Activated naive CD4-positive, alpha-beta T cell treated with anti-CD3 and anti-CD28 coated beads for 36 hours (primary cell): ENCODE measurements around the gene KRT33B. TPM values are rescaled to one million over a fixed set of nuclear protein-coding genes. Genes with fewer than 3 reads are reported as not detected.

ENCODE experiments used
- CTCF ChIA-PET: fragments of 350-600 bp; sonication (Branson Sonifier 250); formaldehyde crosslinking; loops from one replicate; lab custom pipeline; 2021; ENCODE audit warnings: antibody characterized with exemption; lab: Charles Lee
- DNase-seq: peaks from one replicate; pipeline ENCODE4 v3.0.0-alpha.2; 2020
- H3K27ac Mint-ChIP-seq: one replicate; pipeline ENCODE4 v1.8.0; 2021; ENCODE audit warnings: mild to moderate bottlenecking, mixed read lengths
- H3K27me3 Mint-ChIP-seq: one replicate; pipeline ENCODE4 v1.8.0; 2021; ENCODE audit warnings: low read depth, mixed read lengths
- H3K36me3 Mint-ChIP-seq: one replicate; pipeline ENCODE4 v1.8.0; 2021; ENCODE audit warnings: low read depth, mixed read lengths
- H3K4me1 Mint-ChIP-seq: one replicate; pipeline ENCODE4 v1.8.0; 2021; ENCODE audit warnings: low read depth, mixed read lengths
- H3K4me3 Mint-ChIP-seq: one replicate; pipeline ENCODE4 v1.8.0; 2021; ENCODE audit warnings: mild to moderate bottlenecking, moderate library complexity, mixed read lengths
- H3K9me3 Mint-ChIP-seq: one replicate; pipeline ENCODE4 v1.8.0; 2021; ENCODE audit warnings: mixed read lengths
- intact Hi-C: fragments of 100-400 bp; cut with micrococcal nuclease; formaldehyde crosslinking; loops from one replicate; pipeline ENCODE4 v1.15.1; 2023
- total RNA-seq, 2 experiments: library from RNA; stranded (reverse); gene quantifications; one replicate each; pipeline ENCODE4 v1.2.3, GENCODE V29; 2021

Gene KRT33B
- total RNA-seq, 2 experiments from 2014 or later = not detected

DNA sequence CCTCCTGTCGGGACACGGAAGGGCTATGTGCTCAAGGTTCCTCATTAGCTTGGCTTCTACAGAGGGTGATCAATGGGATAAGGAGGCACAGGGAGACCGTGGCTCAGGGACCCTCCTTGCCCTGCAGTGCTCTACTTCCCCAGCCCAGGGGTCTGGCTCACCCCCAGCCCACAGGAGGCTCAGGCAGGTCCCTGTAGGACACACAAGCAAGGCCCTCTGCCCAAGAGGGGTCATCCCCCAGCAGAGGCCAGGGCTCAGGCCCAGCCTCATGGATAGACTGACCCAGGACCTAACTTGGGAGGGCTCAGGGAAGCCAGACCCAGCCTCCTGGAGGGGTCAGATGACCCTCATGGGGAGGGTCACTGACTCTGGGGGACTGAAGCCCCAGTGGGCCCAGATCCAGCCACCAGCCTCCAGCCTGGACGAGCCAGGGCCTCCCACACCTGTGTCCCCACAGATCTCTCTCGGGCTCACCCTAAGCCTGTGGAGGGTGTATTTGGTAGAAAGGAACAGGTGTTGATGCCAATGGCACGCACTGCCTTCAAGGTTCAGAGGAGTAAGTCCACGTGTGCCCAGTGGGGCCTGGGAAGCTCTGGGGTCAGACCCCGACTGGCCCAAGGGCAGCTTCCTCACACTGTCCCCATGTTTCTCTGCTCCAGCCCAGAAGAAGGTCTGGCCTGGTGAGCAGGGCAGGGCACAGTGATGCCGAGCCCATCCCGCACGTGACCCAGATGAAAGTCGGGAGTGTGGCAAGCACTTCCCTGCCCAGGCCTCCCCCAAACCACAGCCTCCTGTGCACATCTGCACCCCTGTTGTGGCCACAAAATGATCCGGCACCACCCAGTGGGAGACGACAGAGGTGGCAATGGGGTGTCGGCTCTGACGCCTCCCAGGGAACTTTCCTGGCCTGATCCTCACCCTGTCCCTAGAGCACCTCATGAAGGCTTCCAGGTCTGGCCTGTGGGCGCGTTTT is 43.2 kb downstream of the KRT33B start:
- intact Hi-C loops = loop anchor here (1.0 kb wide), 1 partner anchor 417 kb away; no protein-coding TSS in a partner anchor
- no peak overlapping the region for H3K4me3 Mint-ChIP-seq
- no peaks in the 10 kb centered on the region for H3K27me3 Mint-ChIP-seq
- H3K9me3 Mint-ChIP-seq = no peaks in the 10 kb centered on the region
- H3K36me3 Mint-ChIP-seq = no peaks in the 10 kb centered on the region
- no peak overlapping the region for H3K27ac Mint-ChIP-seq
- no peak for DNase-seq
- peaks cover 43% of the 10 kb centered on the region for H3K4me1 Mint-ChIP-seq
- CTCF ChIA-PET = no interaction called here

GRCh38 chr17:41325611-41326010 is 44.0 kb downstream of the KRT33B start:
- DNase-seq = no peak
- CTCF ChIA-PET = no interaction called here
- Mint-ChIP-seq H3K4me1 (peaks cover 43% of the 10 kb centered on the region), H3K27me3 (no peaks in the 10 kb centered on the region), H3K27ac (no peak overlapping the region), H3K9me3 (peaks cover 4% of the 10 kb centered on the region), H3K36me3 (no peaks in the 10 kb centered on the region), H3K4me3 (no peak overlapping the region)
- intact Hi-C loops = loop anchor here (1.0 kb wide), 1 partner anchor 416 kb away; no protein-coding TSS in a partner anchor

- Mint-ChIP-seq H3K4me1 (peaks cover 43% of the 10 kb centered on the region), H3K9me3 (peaks cover 7% of the 10 kb centered on the region), H3K27me3 (no peaks in the 10 kb centered on the region), H3K36me3 (no peaks in the 10 kb centered on the region), H3K4me3 (no peak overlapping the region), H3K27ac (no peak overlapping the region)
- DNase-seq = no peak
- intact Hi-C loops = no loop called here
- CTCF ChIA-PET = no interaction called here
Measured at GRCh38 chr17:41325126-41325525, 44.5 kb downstream of the KRT33B start.

DNA sequence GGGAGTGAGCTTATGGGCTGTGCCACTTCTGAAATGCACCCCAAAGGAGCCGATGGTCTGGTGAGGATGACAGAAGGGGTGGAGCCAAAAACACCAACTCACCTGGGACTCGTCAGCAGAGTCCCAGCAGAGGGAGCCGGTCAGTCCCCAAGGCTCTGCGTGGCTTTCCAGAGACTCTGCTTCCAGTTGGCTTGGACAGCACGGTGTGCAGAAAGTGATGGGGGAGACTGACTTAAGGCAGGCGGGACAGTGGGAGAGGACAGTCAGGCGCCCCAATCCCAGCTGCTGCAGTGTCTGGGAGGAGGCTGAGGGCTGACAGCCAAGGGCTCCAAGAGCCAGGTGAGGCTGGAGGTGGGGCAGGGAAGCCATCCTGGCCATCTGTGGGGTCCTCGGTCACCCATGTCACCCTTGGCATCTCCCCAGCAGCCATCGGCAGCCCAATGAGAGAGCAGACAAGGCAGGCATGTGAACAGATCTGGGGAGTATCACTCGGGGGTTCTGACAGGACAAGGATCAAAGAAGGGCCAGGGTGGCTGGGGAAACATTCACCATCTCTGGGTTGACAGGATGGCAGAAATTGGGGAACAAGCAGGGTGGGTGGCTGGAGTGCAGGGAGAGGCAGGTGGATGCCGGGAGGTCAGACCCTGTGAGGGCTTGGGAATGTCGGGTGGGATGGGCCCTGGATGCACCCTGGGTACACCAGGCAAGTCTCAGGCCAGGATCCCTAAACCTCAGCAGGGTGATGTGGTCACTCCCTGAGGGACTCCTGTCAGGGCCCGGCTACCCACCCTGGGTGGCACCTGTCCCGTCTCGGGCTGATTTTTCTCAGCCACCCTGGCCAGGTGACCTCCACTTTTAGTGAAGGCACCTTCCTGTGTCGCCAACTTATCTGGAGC is 45.2 kb downstream of the KRT33B start:
- intact Hi-C loops = loop anchor here (5.0 kb wide), 5 partner anchors 223 to 702 kb away; no protein-coding TSS in a partner anchor
- no peak overlapping the region for H3K4me3 Mint-ChIP-seq
- peaks cover 43% of the 10 kb centered on the region for H3K4me1 Mint-ChIP-seq
- no peak overlapping the region for H3K27ac Mint-ChIP-seq
- DNase-seq = peak; percentile 53
- peaks cover 14% of the 10 kb centered on the region for H3K9me3 Mint-ChIP-seq
- CTCF ChIA-PET = no interaction called here
- H3K36me3 Mint-ChIP-seq = no peaks in the 10 kb centered on the region
- H3K27me3 Mint-ChIP-seq = no peaks in the 10 kb centered on the region

GRCh38 chr17:41322903-41323895 is 46.4 kb downstream of the KRT33B start:
- peaks cover 40% of the 10 kb centered on the region for H3K4me1 Mint-ChIP-seq
- no peak overlapping the region for H3K27ac Mint-ChIP-seq
- CTCF ChIA-PET = interaction anchor here (0.8 to 2.2 kb wide), 26 partner anchors 9 to 406 kb away, joined by 3 to 14 read pairs (median 3); partner anchors contain the start of genes KRTAP16-1 and KRTAP29-1
- no peaks in the 10 kb centered on the region for H3K36me3 Mint-ChIP-seq
- H3K9me3 Mint-ChIP-seq = peaks cover 15% of the 10 kb centered on the region
- no peaks in the 10 kb centered on the region for H3K27me3 Mint-ChIP-seq
- H3K4me3 Mint-ChIP-seq = no peak overlapping the region
- no peak for DNase-seq
- intact Hi-C loops = loop anchor here (1.0 to 5.0 kb wide), 8 partner anchors 173 to 701 kb away; no protein-coding TSS in a partner anchor

- CTCF ChIA-PET = interaction anchor here (0.6 to 2.2 kb wide), 31 partner anchors 8 to 444 kb away, joined by 3 to 14 read pairs (median 3); partner anchors contain the start of genes KRTAP16-1 and KRTAP29-1
- peaks cover 37% of the 10 kb centered on the region for H3K4me1 Mint-ChIP-seq
- peak; percentile 28 for DNase-seq
- H3K27me3 Mint-ChIP-seq = no peaks in the 10 kb centered on the region
- H3K27ac Mint-ChIP-seq = no peak overlapping the region
- H3K9me3 Mint-ChIP-seq = peaks cover 15% of the 10 kb centered on the region
- H3K36me3 Mint-ChIP-seq = no peaks in the 10 kb centered on the region
- H3K4me3 Mint-ChIP-seq = no peak overlapping the region
- intact Hi-C loops = loop anchor here (1.0 to 5.0 kb wide), 8 partner anchors 174 to 700 kb away; no protein-coding TSS in a partner anchor
Measured at GRCh38 chr17:41322094-41322902, 47.3 kb downstream of the KRT33B start.

GRCh38 chr17:41318231-41318630 is 51.4 kb downstream of the KRT33B start:
- peaks cover 15% of the 10 kb centered on the region for H3K9me3 Mint-ChIP-seq
- intact Hi-C loops = no loop called here
- no peak for DNase-seq
- H3K27ac Mint-ChIP-seq = no peak overlapping the region
- CTCF ChIA-PET = no interaction called here
- peaks cover 6% of the 10 kb centered on the region for H3K4me1 Mint-ChIP-seq
- H3K36me3 Mint-ChIP-seq = no peaks in the 10 kb centered on the region
- no peaks in the 10 kb centered on the region for H3K27me3 Mint-ChIP-seq
- H3K4me3 Mint-ChIP-seq = no peak overlapping the region

GRCh38 chr17:41315814-41316445 is 53.7 kb downstream of the KRT33B start:
- Mint-ChIP-seq H3K4me1 (peaks cover 3% of the 10 kb centered on the region), H3K27me3 (no peaks in the 10 kb centered on the region), H3K4me3 (no peak overlapping the region), H3K36me3 (no peaks in the 10 kb centered on the region), H3K27ac (no peak overlapping the region), H3K9me3 (peaks cover 14% of the 10 kb centered on the region)
- CTCF ChIA-PET = no interaction called here
- intact Hi-C loops = no loop called here
- no peak for DNase-seq

DNA sequence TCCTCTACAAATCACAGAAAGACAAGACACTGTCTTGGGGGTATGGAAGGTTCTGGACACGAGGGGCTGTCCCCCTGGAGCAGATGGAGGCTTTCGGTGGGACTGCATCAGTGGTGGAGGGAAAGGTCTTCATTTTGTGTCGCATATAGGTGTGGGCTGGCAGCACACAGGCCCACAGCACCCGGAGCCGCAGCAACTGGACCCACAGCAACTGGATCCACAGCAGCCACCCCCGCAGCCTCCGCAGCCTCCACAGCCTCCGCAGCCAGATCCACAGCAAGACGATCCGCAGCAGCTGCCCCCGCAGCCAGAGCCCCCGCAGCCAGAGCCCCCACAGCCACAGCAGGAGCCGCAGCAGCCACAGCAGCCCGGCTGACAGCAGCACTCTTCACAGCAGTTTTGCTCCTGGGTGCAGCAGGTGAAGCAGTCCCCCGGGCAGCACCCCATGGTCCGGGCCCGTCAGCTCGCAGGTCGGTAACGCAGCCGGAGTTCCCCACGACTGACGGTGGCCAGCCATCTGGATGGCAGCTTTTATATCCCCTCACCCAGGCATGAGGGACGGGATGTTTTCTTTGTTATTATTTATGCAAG is 54.3 kb downstream of the KRT33B start, which contains the start of gene KRTAP17-1:
TSS of gene KRTAP17-1 (minus strand) at position 507 of the 591 bp plus-strand sequence. CDS start at position 447, 60 bp downstream.
- intact Hi-C loops = no loop called here
- H3K36me3 Mint-ChIP-seq = no peaks in the 10 kb centered on the region
- H3K27me3 Mint-ChIP-seq = no peaks in the 10 kb centered on the region
- CTCF ChIA-PET = interaction anchor here (0.6 to 1.4 kb wide), 3 partner anchors 14 to 348 kb away, joined by 3 to 4 read pairs (median 3); no protein-coding TSS in a partner anchor
- no peak within 1 kb of the TSS for H3K27ac Mint-ChIP-seq
- no peak within 1 kb of the TSS for H3K4me3 Mint-ChIP-seq
- H3K9me3 Mint-ChIP-seq = peaks cover 9% of the 10 kb centered on the region
- peaks cover 10% of the 10 kb centered on the region for H3K4me1 Mint-ChIP-seq
- DNase-seq = no peak
